HG02623 (cell line): ENCODE results near the gene CFAP69.
"Not testable (repeated sequence)": the region's sequence is repeated elsewhere in the genome, so short reads cannot be mapped to it uniquely, and the experiment has no call there.

ENCODE experiments used
- ATAC-seq: cut with Tn5 transposase; IDR thresholded peaks from one replicate; pipeline ENCODE4 v1.9.1; 2021; ENCODE audit warnings: moderate library complexity; ENCODE audit not compliant: unreplicated experiment

The CFAP69 gene

DNA sequence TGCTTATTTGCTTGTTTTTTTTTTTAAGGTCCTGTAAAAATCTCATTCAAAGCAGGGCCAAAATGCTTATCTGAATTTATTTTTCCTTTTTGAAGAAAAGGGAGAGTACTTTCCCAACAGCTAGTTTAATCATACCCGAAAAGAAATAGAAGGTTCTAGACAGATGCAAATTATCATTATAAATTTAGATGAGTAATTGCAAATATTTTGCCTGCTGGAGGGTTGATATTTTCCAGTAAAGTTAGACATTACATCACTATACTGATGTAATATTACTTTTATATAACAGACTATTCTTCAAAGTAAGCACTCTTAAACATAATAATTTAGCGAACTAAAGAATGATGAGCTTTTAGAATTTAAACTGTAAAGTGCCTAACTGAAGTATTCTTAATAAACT is 14.1 kb upstream of the CFAP69 start:
- ATAC-seq = no peak

DNA sequence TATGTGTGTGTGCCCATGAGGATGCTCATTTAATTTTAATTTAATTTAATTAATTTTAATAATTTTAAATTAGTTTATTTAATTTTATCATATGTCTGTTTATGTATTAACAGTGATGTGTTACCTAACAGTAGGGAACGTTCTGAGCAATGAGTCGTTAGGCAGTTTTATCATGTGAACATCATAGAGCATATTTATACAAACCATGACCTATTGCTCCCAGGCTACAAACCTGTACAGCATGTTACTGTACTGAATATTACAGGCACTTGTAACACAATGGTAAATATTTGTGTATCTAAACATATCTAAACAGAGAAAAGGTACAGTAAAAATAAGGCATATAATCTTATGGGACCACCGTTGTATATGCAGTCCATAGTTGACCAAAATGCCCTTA is 13.7 kb upstream of the CFAP69 start:
- no peak for ATAC-seq

DNA sequence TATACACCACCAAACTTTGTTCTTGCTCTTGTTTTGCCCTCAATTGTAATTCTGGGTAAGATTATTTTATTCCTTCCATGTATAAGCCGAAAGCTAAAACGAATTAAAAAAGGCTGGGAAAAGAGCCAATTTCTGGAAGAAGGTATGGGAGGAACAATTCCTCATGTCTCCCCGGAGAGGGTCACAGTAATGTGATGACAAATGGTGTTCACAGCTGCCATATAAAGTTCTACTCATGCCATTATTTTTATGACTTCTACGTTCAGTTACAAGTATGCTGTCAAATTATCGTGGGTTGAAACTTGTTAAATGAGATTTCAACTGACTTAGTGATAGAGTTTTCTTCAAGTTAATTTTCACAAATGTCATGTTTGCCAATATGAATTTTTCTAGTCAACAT is 12.5 kb upstream of the CFAP69 start:
- no peak for ATAC-seq

DNA sequence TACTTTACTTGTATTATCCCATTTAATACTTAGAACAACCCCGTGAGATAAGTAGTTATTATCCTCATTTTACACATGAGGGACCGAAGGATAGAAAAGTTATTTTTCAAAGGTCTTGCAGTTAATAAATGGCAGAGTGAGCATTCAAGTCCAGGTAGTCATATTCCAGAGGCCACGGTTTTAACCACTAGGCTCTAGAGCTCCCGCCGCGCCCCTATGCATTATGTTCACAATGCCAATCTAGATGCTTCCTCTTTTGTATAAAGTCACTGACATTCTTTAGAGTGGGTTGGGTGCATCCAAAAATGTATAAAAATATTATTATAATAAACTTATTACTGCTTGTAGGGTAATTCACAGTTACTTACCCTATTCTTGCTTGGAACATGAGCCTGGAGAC is 11.4 kb upstream of the CFAP69 start:
- no peak for ATAC-seq

DNA sequence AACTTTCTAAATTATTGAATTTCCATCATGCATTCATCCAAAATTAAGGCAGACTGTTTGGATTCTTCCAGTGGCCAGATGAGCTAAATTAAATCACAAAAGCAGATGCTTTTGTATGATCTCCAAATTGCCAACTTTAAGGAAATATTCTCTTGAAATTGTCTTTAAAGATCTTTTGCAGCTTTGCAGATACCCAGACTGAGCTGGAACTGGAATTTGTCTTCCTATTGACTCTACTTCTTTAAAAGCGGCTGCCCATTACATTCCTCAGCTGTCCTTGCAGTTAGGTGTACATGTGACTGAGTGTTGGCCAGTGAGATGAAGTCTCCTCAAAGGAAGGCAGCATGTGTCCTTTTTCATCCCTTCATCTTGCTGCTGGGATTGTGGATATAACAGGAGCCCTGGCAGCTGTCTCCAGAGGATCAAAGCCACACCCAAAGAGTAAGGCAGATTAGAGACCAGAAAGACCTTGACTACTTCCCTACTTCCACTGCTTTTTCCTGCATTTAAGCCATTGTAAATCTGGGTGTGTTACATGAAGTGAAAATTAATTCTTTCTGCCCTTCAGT is 8.2 kb upstream of the CFAP69 start:
- no peak for ATAC-seq

DNA sequence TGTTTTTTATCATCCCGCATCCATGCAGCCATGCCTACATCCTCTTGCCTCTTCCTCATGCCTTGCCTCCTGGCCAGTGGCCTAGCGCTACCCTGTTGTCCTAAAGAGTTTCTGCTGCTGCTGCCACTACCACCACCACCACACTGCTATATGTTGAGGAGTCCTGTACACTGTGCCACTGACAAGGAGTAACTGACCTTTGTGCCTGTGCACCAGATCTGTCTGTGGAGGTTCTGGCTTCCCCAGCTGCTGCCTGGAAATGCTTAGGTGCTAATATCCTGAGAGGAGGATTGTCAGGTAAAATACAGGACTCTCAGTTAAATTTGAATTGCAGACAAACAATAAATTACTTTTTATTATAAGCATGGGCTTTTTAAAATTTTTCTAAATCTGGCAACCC is 7.0 kb upstream of the CFAP69 start:
- no peak for ATAC-seq

DNA sequence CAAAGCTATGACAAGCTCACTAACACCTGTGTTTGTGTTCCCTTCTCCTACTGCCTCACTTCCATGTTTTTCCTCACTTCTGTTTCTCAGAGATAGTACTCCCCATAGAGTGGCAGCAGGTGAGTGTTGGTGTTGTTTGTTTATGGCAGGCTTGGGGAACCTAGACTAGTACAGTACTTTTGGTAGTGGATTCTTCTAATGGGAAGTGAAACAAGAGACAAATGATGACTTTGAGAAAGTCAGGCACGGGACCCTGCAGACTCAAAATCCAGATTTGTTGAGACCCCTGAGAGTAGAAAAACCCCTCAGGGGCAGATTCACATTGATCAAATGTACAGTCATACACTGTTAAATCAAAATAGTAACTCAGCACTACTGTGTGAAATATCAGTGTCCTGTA is 6.4 kb upstream of the CFAP69 start:
- ATAC-seq = no peak

DNA sequence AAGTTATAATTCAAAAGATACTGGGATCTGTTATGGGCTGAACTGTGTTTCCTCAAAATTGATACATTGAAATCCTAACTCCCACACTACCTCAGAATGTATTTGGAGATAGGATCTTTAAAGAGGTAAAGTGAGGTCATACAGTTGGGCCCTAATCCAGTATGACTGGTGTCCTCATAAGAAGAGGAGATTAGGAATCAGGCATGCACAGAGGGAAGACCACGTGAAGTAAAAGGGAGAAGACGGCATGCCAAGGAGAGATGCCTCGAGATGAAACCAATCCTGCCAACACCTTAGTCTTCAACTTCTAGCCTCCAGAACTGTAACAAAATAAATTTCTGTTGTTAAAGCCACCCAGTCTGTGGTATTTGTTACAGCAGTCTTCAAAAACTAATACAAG is 5.9 kb upstream of the CFAP69 start:
- ATAC-seq = no peak

DNA sequence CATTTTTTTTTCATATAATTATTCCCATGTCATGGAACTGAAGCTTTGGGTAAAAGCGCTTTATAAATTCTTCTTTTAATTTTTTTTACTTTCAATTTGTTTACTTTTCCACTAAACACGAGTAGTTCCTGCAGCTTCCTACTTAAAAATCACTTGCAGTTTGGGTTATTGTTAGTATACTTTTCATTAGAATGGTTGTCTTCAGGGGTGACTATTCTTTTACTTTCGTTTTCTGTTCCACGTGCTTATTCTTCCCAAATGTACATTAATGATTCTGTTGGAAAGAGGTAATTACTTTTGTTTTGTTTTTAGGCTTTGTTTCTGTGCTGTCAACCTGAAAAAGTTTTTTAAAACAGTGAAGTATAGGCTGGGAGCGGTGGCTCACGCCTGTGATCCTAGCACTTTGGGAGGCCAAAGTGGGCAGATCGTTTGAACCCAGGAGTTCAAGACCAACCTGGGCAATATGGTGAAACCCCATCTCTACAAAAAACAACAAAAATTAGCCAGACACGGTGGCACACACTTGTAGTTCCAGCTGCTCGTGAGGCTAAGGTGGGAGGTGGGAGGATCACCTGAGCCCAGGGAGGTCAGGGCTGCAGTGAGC is 5.2 kb upstream of the CFAP69 start:
- no peak for ATAC-seq

DNA sequence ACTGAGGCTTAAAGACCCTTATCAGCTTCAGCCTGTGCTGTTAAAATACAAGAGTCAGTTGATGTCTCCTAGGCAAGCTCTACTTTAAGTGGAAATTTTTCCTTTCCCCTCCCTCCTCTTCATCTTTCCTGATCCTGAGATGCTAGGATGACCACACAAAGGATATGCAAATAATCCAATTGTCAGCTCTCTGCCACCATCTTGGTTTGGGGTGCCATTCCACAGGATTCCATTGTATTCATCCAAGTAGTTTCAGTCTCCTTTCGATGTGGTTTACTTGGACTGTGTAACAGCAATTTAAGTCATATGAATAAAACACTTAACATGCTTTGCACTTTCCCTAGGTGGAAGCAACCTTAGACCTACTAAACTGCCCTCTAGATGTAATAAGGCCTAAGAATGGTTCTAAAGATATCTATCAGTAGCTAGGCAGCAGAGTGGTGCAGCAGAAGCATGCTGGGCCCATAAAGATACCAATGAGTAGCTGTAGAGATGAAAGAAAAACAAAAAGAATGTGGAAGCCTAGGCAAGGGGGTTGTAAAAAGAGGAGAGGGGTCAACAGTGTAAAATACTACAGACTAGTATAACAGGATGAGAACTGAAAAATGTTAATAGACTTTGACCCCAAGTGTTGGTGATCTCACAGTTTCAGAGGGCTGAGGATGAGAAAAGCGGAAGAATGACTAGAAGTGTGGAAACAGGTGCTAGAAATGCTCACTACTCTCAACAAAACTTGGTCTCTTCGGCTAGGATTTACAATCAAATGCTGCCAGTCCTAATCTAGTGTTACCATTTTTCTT is 2.4 kb upstream of the CFAP69 start:
- peak; percentile 49 for ATAC-seq

DNA sequence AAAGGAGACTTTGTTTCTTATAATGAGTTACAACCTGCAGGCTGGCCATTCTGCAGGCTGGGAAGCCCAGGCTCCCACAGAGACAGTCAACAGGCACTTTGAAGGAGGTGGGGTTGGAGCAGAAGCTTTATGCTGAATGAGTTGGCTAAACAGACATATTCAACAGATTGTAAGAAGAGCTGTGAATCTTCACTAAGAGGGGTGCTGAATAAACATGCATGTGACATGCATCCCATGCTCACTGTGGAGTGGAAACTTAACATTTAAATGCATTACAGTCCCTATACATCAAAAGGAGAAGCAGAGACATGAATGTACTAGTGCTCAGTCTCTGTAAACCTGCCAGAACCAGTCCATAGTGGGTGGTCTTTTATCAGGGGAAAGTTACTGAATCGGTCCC is 1.4 kb upstream of the CFAP69 start:
- no peak for ATAC-seq

DNA sequence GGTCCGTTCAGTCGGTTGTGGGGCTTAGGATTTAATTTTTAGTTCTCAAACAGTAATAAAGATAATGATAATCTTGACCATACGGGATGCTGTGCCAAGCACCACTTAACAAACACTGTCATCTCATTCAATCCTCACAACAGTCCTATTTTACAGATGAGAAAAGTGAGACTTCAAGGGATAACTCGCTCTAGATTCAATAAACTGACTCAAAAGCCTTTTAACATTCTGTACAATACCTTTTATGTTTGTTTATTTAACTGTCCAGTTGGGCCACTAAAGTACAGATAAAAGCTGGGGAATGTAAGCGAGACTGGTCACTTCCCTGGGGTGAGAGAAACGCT is 437 bp upstream of the CFAP69 start:
- no peak for ATAC-seq

DNA sequence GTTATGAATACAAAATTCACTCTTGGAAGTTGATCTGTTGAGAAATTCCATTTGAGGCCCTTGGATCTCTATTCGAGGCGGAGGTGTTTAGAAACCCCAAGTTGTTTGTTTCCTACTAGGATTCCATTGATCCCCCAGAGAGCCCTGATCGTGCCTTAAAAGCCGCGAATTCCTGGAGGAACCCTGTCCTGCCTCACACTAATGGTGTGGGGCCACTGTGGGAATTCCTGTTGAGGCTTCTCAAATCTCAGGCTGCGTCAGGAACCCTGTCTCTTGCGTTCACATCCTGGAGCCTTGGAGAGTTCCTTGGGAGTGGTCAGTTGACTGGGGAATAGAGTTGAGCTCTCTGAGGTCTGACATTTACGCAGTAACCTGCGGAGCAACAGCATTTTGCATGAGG is 1.2 kb downstream of the CFAP69 start:
- ATAC-seq = no peak

DNA sequence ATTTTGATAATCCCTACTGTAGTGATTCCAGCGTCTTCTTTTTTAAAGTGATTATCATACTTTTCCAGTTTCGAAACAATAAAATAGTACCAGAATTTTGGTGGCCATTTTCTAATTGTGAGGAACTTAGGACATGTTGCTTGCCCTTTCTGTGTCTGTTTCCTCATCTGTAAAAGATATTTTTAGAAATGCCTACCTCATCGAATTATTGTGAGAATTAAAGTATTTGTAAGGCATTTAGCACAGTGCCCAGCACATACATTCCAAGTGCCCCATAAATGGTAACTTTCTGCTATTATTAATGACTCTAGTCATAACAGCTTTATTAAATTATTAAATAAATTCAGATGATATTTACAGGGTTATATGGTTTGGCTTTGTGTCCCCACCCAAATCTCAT is 3.7 kb downstream of the CFAP69 start:
- no peak for ATAC-seq

DNA sequence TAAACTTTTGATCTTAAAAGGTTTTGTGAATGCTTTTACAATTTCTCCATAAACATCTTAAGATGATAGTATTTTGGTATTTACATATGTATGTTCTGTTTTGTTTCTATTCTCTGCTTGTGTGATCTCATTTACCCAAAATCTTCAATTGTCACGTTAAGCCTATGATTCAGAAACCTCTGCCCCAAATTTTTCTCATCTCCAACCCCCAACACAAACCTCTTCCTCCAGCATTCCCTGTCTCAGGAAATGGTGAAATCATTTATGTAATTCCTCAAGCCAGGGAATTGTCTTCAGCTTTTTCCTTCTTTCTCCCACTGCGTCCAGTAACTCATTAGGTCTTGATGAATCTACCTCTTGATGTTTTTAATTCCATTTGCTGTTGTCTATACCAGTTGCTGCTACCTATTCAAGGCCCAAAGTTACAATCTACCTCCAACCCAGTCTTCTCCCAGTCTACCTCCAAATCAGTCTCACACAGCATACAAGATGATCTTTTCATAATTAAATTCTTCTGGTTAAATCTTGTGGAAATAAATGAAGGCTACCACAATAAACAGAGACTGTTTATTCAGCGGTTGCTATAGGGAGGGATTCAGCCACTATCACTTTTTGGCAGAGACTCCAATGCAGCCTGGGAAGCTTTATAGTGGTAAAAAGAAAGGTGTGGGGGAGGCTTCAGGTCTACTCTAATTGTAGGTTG is 5.8 kb downstream of the CFAP69 start:
- ATAC-seq = no peak

DNA sequence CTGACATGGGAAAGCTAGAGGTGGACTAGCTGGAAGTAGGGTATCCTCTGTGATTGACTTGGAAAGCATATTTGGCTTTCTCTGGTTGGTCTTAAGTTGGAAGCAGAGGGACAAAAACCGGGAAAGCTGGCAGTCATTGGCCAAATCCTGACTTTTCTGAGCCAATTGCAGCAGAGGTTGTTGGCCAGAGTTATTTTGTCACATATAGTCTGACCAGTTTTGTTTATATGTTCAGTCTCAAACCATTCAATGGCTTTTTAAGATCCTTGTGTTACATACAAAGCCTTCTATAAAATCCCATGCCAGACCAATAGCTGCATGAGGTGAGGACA is 6.3 kb downstream of the CFAP69 start:
- ATAC-seq = no peak

DNA sequence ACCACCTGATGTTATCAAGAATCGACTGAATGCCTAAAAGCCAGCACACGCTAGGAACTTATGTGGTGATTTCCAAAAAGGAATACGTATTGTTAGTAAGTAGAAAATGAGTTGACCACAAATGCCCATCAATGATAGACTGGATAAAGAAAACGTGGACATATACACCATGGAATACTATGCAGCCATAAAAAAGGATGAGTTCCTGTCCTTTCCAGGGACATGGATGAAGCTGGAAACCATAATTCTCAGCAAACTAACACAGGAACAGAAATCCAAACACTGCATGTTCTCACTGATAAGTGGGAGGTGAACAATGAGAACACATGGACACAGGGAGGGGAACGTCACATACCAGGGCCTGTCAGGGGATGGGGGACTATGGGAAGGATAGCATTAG is 11.0 kb downstream of the CFAP69 start:
- ATAC-seq = not testable (repeated sequence)

DNA sequence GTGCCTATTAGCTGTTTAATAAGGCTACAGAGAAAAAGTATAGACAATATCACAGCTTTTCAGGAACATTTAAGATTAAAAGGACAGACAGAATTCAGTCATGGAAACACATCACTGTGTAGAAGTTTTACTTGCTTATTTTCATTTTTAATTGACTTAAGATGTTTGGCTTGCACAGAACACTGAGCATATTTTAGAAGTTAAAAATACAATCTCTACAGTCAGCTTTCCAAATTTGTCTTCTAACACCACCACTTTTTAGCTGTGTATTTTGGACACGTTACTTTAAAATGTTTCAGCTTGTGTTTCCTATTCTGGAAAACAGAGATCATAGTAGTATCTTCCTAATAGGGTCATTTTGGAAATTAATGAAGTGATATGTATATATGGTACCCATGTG is 11.8 kb downstream of the CFAP69 start:
- no peak for ATAC-seq

DNA sequence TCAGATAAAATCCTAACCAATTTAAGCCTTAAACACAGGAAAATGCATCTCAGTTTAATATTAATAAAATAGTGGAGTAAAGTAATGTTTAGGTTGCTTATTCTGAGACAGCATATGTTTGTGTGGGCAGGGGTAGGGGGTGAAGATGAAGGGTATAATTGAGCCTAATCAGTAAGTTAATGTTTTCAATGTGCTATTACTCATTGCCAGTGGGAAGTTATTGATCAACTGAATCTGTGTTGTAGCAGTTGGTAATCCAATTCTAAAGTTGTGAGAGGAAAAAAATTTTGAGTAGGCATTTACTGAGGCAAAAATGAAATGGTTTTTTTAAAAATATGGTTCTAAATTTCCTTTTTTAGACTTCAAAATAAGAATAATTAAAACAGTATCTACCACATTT is 16.5 kb downstream of the CFAP69 start:
- ATAC-seq = no peak

DNA sequence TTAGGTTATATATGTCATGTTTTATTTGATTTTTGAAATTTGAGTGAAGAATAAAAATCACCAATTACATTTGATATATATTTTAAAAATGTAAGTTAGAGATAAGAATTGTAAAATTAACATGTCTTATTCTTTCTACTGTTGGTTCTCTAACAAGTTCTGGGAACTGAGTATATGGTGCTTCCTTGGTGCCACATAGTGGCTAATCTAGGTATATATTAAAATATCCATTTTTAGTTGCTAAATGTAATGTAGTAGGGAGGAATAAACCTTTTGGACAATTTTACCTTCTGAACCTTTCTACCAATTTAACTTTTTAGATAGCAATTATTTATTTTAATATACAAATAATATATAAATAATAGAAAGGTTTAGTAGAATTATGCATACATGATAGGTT is 17.5 kb downstream of the CFAP69 start:
- ATAC-seq = no peak

DNA sequence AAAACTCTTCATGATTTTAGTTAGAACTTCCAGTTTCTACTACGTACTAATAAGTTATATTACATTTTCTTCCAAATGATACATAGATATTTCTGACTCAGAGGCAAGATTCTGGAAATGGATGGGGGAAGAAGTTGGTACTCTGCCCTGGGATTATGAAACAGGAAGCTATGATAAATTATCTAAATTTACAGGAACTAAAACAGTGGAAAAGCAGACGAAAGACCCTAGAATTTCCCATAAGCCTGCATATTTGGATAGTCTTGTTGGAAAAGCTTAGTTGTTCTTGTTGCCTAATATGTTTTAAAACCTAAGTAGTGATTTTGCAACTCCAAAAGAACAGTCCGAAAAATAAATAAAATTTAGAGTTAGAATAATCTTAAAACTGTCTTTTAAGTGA is 21.8 kb downstream of the CFAP69 start:
- no peak for ATAC-seq

DNA sequence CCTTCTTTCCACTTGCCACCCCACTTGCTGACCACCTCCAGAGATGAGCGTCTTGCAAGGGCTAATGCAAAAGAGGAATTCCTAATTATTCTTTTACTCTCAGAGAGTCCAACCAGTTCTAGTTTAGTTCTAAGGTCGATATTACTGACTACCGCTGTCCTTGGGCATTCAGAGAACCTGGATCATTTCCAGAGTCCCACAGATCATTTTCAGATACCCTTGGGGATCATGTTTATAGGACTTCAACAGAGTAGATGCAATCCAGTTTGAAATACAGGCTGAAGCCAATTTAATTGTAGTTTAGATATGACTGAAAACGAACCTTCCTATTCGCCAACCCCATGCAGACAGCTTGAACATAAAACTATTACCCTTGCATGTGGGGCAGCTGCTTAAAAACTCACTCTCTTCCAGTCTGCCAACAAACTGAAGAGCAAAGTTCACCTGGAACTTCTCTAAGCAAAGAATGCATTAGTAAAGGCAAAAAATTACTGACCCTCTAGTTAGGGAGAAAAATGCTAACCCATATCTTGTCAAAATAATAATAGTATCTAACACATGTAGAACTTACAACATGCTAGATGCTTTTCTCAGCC is 22.4 kb downstream of the CFAP69 start:
- ATAC-seq = no peak
